ENCODE results near the gene WDR27.
A peak's percentile ranks its signal among the peaks of the same experiment; 100 is the strongest.

Gene WDR27

GRCh38 chr6:169558774-169559441, 142.9 kb downstream of the WDR27 start:
- TF ChIP-seq CTCF (conservative IDR thresholded peaks at IDR 0.05; ENCODE audit: low read length) = no peak
- no peak overlapping the region for H3K4me3 ChIP-seq (ENCODE audit: low read length)
- peak; percentile 77 for DNase-seq (ENCODE audit: low read depth)

- no peak for DNase-seq (ENCODE audit: low read depth)
- no peak for TF ChIP-seq CTCF (conservative IDR thresholded peaks at IDR 0.05; ENCODE audit: low read length)
- no peak overlapping the region for H3K4me3 ChIP-seq (ENCODE audit: low read length)
These were observed 143.5 kb downstream of the WDR27 start for GRCh38 chr6:169558378-169558773.

- TF ChIP-seq CTCF (conservative IDR thresholded peaks at IDR 0.05; ENCODE audit: low read length) = no peak
- H3K4me3 ChIP-seq (ENCODE audit: low read length) = no peak overlapping the region
- DNase-seq (ENCODE audit: low read depth) = no peak
These were observed 143.9 kb downstream of the WDR27 start for GRCh38 chr6:169557887-169558286.

GRCh38 chr6:169556758-169557548, 144.9 kb downstream of the WDR27 start:
- peak; percentile 17 for DNase-seq (ENCODE audit: low read depth)
- H3K4me3 ChIP-seq (ENCODE audit: low read length) = no peak overlapping the region
- no peak for TF ChIP-seq CTCF (conservative IDR thresholded peaks at IDR 0.05; ENCODE audit: low read length)

GRCh38 chr6:169555971-169556617, 145.7 kb downstream of the WDR27 start:
- TF ChIP-seq CTCF (conservative IDR thresholded peaks at IDR 0.05; ENCODE audit: low read length) = no peak
- no peak overlapping the region for H3K4me3 ChIP-seq (ENCODE audit: low read length)
- DNase-seq (ENCODE audit: low read depth) = peak; percentile 25

- DNase-seq (ENCODE audit: low read depth) = peak; percentile 30
- no peak for TF ChIP-seq CTCF (conservative IDR thresholded peaks at IDR 0.05; ENCODE audit: low read length)
- no peak overlapping the region for H3K4me3 ChIP-seq (ENCODE audit: low read length)
These were observed 155.8 kb downstream of the WDR27 start for GRCh38 chr6:169545982-169546381.

Data from AG10803 (cell line).